DMS 273 (cell line): ENCODE data around the gene RBM19.
"Not testable (repeated sequence)": the region's sequence is repeated elsewhere in the genome, so short reads cannot be mapped to it uniquely, and the experiment has no call there.

Source experiments
- DNase-seq: peaks from one replicate; lab custom pipeline; 2025; ENCODE audit not compliant: unreplicated experiment; lab: John Stamatoyannopoulos, UW

The RBM19 gene

GRCh38 chr12:113812411-113813228, 153.5 kb downstream of the RBM19 start:
- DNase-seq, result no peak

GRCh38 chr12:113809462-113810220, 156.5 kb downstream of the RBM19 start:
- DNase-seq, result not testable (repeated sequence)

GRCh38 chr12:113808095-113808951, 157.8 kb downstream of the RBM19 start:
- DNase-seq, result no peak

GRCh38 chr12:113805673-113806072, 160.5 kb downstream of the RBM19 start:
- no peak for DNase-seq

DNA sequence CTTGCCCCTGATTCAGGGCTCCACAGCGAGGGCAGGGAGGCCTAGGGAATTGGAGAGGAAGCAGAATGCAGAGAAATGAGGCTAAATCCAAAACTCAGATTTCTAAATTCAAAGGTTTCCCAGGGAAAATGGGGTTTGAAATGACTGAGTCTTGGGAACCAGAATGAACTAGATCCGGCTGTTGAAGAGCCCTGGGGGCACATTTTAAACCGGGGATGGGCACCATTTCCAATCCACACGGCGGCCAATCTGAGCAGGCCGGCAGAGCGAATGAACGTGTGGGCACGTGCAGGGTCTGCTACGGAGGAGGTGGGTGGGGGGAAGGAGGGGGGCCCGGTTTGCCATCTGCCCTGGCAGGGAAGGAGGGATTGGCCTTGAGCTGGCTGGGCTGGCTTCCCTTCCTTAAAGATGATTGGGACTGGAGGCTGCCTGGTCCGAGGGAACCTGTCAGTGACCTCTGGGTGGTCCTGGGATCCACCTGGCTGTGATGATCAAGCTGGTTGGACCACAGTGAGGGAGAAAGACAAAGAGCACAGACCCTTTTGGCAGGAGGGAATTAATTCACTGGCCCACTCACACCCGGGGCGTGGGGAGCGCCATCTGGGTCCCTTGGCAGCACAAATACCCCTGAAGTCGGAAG, 161.0 kb downstream of the RBM19 start:
- peak; percentile 43 for DNase-seq

GRCh38 chr12:113803759-113804140, 162.4 kb downstream of the RBM19 start:
- DNase-seq, result no peak

DNA sequence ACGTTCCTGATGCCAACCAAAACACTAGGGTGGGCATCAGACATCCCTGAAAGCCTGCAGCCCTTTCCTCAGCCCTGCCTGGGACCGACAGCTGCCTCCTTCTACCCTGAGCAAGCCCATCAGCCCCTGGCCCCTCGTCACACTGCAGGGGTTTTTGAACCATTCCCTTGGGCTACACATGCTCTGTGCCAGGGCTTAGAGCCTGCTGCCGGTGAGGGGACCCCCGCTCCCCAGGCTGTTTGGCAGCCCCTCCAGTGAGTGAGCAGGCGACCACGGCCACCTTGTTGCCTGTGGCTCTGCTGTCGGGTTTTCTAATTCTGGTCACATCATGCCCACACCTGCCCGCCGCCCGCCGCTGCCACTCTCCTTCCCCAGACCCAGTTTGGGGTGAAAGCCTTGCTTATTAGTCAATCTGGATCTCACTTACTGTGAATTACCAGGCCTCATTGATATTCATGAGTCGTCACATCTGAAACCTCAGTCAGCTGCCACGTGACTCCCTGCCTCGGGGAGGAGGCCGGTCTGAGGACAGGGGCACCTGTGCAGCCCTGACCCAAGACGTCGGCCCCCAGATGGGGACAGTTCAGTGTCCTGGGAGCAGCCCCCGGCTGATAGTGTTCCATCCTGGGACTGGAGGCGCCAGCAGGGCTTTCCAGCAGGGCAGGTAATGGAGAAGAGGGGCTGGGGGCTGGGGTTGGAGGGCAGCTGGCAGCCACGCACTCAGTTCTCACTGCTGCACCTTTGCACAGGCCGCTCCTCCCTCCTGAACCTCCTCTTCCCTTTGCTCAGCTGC, 163.0 kb downstream of the RBM19 start:
- DNase-seq, result no peak

DNA sequence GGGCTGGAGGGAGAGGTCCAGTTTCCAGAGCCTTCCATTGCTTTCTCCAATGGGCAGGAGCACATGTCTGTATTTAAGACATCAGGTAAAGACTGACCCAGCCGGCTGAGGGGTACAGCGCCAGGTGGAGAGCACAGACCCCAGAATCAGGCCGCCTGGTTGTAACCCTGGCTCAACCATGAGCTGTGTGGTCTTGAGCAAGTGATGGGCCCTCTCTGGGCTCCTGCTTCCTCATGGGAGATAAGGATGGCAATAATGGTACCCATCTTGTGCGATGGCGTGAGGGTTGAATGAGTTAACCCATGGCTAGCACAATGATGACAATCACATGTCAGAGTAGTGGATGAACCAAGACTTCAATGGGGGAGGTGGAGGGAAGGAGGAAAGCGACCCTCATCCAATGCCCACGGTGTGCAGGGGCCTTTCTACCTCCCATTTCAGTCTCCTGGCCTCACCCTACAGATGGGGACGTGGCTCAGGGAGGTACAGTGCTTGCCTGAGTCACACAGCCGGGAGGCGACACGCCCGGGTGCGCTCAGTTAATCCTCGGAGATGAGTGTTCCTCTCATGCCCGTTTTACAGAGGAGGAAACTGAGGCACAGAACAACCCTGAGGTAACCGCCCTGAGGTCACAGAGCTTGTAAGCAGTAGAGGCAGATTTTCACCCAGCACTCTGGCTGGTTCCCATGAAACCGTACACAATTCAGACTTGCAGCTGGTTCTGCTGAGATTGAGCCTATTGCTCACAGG, 163.9 kb downstream of the RBM19 start:
- DNase-seq, result no peak

DNA sequence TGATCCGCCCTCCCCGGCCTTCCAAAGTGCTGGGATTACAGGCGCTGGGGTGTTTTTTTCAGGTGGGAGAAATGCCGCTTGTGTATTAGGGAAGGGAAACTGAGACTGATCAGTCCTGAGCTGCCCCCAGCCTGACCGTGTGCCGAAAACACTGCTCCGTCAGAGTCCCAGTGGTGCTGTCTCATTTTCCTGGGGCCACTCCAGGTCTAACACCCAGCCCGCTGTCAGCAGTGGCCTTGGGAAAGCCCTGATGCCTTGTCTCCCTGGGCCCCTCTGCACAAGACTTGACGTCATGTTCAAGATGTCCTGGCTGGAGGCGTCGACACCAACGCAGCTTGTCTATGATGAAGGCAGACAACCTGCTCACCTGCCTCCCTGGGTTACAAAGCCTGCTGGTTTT, 165.9 kb downstream of the RBM19 start:
- no peak for DNase-seq

DNA sequence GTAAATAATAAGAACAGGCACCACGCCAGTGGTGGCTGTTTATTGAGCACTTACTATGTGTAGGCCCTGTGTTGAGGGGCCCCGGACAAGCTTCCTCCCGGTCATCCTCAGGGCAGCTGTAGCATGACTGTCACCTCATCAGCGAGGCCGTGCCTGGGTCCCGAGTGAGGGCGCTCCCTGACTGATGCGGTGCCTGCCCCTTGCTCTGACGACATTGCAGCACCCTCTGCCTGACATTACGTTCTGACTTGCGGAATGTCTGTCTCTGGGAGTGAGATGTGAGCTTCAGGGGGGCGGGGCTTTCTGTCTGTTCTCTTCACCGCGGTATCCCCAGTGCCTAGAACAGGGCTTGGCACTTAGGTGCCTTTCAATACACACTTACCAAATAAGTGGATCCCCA, 167.6 kb downstream of the RBM19 start:
- no peak for DNase-seq

DNA sequence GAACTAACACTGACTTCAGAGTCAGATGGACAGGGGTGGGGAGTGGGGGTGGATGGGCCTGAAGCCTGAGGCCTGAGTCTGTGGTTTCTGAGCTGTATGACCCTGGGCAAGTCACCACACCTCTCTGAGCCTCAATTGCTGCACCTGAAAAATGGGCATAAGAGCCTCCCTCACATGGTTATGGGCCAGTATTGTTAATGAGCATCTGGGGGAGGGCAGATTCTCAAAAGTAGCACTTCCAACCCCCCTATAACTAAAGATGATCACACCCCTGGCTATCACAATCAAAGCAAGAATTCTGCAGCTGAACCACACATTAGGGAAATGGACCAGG, 168.6 kb downstream of the RBM19 start:
- DNase-seq, result no peak

- DNase-seq, result no peak
These were observed 169.1 kb downstream of the RBM19 start for GRCh38 chr12:113796852-113797534.

GRCh38 chr12:113796066-113796827, 169.9 kb downstream of the RBM19 start:
- peak; percentile 7 for DNase-seq

DNA sequence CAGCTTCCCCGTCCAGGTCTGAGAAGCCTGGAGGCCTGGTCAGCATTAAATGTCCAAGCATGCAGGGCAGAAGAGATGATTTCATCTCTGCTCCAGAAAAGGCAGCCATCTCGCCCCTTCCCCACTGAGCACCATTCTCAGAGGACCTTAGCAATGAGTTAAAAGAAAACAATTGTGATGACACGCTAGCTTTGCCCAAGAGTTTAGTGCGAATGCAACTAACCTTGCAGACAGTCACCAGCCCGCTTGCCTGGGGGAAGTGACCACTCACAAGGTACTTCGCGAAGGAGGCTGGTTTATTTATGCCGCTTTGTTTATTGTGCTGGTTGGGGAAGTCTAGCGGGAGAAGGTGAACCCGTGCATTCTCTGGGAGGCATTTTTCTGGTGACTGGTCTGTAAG, 170.7 kb downstream of the RBM19 start:
- DNase-seq, result no peak

GRCh38 chr12:113794774-113795173, 171.4 kb downstream of the RBM19 start:
- DNase-seq, result no peak

- DNase-seq, result no peak
These were observed 172.9 kb downstream of the RBM19 start for GRCh38 chr12:113793250-113793649.

GRCh38 chr12:113792450-113792849, 173.7 kb downstream of the RBM19 start:
- DNase-seq, result no peak
